Epidermal melanocyte (primary cell): ENCODE measurements around the gene EEF1AKMT3.
"Not testable (repeated sequence)": the region's sequence is repeated elsewhere in the genome, so short reads cannot be mapped to it uniquely, and the experiment has no call there.

ENCODE experiments used
- DNase-seq: peaks from one replicate; pipeline ENCODE4 v3.0.0; 2011; ENCODE audit warnings: low spot score; ENCODE audit not compliant: insufficient read length

EEF1AKMT3 gene

GRCh38 chr12:57764662-57765002, 7.8 kb upstream of the EEF1AKMT3 start:
- no peak for DNase-seq

- no peak for DNase-seq
Measured at GRCh38 chr12:57765003-57765697, 7.3 kb upstream of the EEF1AKMT3 start.

GRCh38 chr12:57765698-57766463, 6.5 kb upstream of the EEF1AKMT3 start:
- DNase-seq = no peak

- no peak for DNase-seq
Measured at GRCh38 chr12:57766464-57767304, 5.7 kb upstream of the EEF1AKMT3 start, which contains the start of gene CYP27B1. Gene CYP27B1 (minus strand): TSS chr12:57767078. CDS start chr12:57767041, 37 bp downstream.

GRCh38 chr12:57767305-57767698, 5.1 kb upstream of the EEF1AKMT3 start:
- no peak for DNase-seq

GRCh38 chr12:57767876-57768275, 4.5 kb upstream of the EEF1AKMT3 start:
- DNase-seq = no peak

GRCh38 chr12:57769594-57769993, 2.8 kb upstream of the EEF1AKMT3 start:
- DNase-seq = no peak

- no peak for DNase-seq
Measured at GRCh38 chr12:57770734-57771133, 1.7 kb upstream of the EEF1AKMT3 start.

- peak; percentile 93 for DNase-seq
Measured at GRCh38 chr12:57771236-57771872, 1.1 kb upstream of the EEF1AKMT3 start.

GRCh38 chr12:57771873-57772428, 463 bp upstream of the EEF1AKMT3 start, which contains the start of gene METTL1:
Gene METTL1 (minus strand): TSS chr12:57772105. CDS start chr12:57772083, 22 bp downstream.
- DNase-seq = peak; percentile 95

- DNase-seq = not testable (repeated sequence)
Measured at GRCh38 chr12:57774634-57775033, 2.2 kb downstream of the EEF1AKMT3 start.

GRCh38 chr12:57775044-57775443, 2.6 kb downstream of the EEF1AKMT3 start:
- no peak for DNase-seq

GRCh38 chr12:57775563-57776246, 3.3 kb downstream of the EEF1AKMT3 start:
- DNase-seq = no peak

- DNase-seq = no peak
Measured at GRCh38 chr12:57776247-57776587, 3.8 kb downstream of the EEF1AKMT3 start.

GRCh38 chr12:57777367-57777766, 5.0 kb downstream of the EEF1AKMT3 start:
- DNase-seq = no peak

GRCh38 chr12:57777911-57778310, 5.5 kb downstream of the EEF1AKMT3 start:
- no peak for DNase-seq

- DNase-seq = no peak
Measured at GRCh38 chr12:57779736-57780135, 7.3 kb downstream of the EEF1AKMT3 start.

GRCh38 chr12:57780284-57780897, 8.0 kb downstream of the EEF1AKMT3 start:
- no peak for DNase-seq

GRCh38 chr12:57781244-57781643, 8.8 kb downstream of the EEF1AKMT3 start:
- DNase-seq = no peak

- no peak for DNase-seq
Measured at GRCh38 chr12:57781801-57782200, 9.4 kb downstream of the EEF1AKMT3 start.
